GM18870 (cell line): ENCODE data around the gene NFATC2.

Source experiments
- ATAC-seq: cut with Tn5 transposase; IDR thresholded peaks from one replicate; pipeline ENCODE4 v1.9.1; 2021; ENCODE audit warnings: moderate library complexity; ENCODE audit not compliant: unreplicated experiment

NFATC2 gene

DNA sequence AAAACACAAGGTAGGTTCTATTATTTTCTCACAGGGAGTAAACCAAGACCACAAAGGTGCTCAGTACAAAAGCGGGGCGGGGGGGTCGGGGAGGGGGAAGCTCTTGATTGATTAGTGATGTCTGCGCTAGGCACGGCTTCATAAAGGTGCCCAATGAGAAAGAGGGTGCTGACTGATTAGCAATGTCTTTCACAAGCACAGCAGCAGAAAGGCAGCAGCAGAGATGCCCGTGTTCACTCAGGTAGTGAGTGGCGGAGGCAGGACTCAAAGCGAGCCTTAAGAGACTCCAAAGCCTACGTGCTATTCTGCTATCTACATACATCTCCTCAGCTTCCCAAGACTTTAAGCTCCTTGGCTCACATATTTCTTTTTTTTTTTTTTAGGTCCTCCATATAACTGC is 20.3 kb downstream of the NFATC2 start:
- no peak for ATAC-seq

DNA sequence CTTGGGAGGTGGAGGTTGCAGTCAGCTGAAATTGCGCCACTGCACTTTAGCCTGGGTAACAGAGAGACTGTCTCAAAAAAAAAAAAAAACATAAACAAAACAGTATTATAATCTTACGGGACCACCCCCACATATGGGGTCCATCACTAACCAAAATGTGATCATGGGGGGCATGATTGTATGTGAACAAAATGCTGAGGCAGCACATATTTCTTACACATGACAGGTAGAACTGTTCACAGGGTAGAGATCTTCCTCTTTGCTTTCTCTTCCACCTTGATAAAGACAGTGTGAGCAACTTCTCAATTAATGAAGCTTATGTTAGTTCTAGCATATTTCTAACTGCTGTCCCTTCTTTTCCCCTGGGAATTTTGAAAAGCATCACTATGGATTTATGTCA is 24.7 kb downstream of the NFATC2 start:
- ATAC-seq = no peak

DNA sequence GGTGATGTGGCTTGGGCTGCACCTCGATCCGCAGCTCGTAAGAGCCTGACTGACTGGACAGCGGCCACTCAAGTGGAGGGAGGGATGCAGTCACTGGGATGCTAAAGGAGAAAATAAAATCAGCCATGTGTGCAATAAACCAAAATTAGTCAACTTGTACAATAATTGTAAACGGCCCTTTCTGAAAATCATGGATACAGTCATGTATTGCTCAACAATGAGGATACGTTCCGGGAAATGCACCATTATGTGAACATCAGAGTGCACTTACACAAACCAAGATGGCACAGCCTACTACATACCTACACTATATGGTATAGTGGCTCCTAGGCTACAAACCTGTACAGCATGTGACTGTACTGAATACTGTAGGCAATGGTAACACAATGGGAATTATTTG is 25.7 kb downstream of the NFATC2 start:
- ATAC-seq = no peak

DNA sequence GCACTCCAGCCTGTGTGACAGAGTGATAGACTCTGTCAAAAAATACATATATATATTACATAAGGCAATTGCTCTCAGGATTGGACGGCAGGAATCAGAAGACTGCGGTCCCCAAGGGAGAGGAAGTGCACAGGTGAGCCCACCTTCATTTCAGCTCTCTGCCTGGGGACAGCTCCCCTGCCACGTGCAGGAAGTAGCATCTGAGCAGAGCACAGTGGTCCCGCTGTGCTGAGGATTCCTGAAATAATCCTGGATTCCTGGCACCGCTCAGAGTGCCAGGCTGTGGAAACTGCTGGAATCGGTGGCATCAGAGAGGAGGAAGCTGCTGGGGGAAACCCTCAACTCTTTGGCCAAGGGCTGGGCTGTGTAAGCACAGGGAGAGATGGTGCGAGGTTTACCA is 27.7 kb downstream of the NFATC2 start:
- ATAC-seq = no peak

DNA sequence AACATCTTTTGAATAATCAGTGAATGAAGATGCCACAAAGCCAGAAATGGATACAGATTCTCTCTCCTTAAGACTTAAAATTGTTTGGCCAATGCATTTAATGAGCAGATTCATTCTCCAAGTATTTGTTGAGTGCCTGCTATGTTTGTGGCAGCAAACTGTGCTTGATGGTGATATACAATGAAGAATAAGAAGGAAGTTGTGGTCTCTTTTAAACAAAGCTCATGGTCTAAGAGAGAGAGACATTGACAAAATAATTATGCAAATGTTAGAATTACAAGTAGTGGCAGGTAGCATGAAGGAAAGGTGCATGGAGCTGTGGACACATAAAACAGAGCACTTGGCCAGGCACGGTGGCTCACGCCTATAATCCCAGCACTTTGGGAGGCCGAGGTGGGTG is 28.3 kb downstream of the NFATC2 start:
- no peak for ATAC-seq

DNA sequence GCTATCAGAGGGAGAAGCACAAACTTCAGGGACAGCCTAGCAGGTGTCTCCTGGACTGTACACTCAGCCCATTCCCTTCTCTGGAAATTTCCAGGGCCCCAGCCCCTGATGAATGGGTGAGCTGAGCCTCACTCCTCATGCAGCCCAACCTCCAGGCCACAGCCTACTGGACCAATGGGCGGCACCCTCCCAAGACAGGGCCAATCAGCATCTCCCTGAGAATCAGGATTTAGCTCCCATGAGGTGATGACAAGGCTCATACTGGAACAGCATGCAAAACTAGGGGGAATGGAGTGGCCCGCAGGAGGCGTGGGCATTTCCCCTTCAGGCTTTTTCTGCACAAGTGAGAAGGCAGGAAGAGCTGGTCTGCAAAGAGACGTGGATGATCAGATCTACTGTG is 29.0 kb downstream of the NFATC2 start:
- no peak for ATAC-seq

DNA sequence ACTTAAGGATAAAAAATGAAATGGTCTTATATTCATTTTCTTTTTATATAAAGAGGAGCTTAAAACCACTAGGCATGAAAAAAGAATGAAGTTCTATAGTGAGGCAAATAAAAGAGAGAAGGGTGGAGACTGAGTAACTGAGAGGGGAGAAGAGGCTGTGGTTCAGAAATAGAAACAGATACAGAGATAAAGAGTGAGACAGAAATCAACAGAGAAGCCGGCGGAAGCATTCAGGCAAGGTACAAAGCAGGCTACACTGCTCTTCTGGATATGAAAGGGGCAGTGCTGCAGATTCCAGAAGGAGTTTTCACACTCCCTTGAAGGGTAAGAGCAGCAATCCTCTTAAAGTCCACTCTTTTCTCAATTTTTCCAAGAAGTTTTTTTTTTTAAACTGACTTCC is 29.9 kb downstream of the NFATC2 start:
- ATAC-seq = no peak

DNA sequence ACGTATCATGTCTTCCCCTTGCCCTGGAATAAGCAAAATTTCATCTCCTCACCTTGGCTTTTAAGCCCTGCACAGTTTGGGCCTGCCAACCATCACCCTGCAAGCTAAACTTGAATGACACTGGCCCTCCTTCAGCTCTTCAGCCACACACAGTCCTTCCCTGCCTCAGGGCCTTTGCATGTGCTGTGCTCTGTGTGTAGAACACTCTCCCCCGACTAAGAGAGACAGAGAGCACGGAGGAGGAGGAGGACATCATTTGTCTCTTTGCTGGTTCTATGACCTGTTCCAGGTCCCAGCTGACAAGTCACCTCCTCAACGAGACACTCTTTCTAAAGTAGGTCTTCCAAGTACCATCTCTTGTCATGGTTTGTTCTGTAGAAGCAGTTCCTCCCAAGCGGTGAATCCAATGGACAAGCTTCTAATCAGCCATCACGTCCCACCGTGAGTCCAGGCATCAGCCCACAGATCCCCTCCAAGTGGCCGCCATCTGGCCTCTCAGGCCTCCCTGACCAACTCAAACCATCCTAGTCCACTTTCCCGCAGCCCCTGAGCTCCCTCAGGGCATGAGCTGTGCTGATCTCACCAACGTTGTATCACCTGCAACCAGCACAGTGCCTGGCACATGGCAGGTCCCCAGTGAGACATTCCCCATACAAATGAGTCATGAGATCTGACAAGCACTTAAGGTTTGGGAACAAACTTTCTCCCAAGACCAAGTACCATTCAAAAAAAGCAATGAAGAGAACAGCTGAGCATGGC is 30.5 kb downstream of the NFATC2 start:
- ATAC-seq = no peak

DNA sequence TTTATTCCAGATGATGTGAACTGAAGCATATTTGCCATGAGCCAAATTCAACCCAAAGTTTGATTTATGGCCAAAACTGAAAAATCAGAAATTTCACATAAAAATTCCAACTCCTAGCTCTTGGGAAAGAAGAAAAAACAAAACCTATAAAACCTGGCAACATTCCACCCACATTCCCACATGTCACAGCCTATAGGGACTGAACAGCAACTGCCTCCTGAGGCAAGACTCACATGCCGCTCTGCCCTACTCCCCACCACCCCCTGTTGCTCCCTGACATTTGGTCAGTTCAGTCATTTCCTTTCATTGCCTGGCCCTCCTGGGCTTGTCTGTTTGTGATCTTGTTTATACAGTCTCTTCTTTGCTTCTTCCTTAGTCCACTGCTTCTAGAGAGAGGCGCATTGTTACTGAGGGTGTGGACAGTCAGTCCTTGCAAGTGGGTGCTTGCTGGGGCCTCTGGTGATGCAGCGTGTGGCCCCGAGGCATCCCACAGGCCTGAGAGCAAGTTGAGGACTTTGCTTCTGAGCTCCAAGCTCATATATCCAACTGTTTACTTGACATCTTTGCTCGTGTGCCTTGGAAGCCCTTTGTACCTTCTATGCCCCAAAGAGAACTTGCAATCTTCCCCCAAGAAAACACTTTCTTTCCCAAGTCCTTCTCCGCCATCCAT is 31.4 kb downstream of the NFATC2 start:
- ATAC-seq = no peak

DNA sequence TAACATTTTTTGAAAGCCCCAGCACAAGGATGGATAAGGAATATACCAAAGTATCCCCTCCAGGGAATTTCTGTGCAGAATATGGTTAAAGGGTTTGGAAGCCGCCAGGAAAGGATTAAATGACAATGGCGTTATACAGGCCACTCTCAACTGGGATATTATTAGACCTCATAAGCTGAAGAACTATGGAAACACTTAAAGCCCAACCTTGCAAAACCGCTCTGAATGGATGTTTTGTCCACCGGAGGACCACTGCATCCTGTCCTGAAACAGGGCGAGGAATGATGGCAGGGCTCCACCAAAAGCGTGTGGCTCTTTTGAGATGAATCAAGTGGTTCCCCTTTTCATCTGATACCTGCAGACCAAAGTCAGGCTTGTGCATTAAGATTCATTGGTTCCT is 32.4 kb downstream of the NFATC2 start:
- ATAC-seq = no peak

DNA sequence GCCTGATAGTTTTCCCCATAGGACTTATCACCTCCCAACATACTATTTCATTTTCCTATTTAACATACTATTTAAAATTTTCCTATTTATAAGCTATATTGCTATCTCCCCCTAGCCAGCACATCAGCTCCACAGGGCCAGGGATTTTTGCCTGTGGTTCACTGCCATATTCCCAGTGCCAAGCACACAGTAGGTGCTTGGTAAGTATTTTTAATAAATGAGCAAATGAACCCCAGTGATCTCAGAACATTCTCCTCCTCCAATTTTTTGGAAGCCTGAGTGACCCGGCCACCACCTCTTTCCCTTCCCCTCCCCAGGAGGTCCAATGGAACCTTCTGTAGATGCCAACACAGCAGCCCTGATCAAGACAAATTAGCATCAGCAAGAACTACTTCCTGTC is 33.3 kb downstream of the NFATC2 start:
- no peak for ATAC-seq

DNA sequence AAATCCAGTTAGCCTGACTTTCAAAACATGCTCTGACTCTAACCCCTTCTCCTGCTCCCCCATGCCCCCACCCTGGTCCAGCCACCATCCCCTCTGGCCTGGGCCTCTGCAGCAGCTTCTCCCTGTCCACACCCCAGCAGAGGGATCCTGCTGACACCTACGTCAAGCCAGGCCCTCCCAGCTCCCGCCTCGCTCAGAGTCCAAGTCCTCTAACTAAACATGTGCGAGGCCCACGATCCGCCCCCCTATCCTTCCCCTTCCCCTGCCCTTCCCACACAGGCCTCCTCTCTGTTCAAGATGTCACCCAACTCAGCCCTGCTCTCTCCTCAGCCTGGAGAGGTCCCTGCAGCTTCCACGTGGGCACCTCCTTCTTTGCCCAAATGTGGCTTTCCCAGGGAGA is 33.7 kb downstream of the NFATC2 start:
- ATAC-seq = no peak

DNA sequence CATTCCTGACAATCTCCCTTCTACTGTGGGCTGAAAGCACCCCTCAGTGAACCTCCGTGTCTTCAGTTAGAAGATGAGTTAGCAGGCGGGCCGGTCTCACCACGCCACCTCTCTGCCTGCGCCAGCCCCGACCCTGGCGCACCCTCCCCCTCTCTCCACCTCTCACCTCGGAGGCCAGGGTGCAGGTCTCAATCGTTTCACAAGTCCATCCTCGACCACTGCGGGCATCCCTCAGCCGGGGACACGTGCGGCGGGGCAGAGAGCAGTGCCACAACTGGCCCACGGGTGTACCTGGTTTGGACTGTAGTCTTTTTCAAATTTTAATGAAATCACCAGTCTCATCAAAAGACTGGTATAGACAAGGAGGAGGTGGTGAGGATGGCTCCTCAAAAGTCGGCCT is 34.4 kb downstream of the NFATC2 start:
- no peak for ATAC-seq

DNA sequence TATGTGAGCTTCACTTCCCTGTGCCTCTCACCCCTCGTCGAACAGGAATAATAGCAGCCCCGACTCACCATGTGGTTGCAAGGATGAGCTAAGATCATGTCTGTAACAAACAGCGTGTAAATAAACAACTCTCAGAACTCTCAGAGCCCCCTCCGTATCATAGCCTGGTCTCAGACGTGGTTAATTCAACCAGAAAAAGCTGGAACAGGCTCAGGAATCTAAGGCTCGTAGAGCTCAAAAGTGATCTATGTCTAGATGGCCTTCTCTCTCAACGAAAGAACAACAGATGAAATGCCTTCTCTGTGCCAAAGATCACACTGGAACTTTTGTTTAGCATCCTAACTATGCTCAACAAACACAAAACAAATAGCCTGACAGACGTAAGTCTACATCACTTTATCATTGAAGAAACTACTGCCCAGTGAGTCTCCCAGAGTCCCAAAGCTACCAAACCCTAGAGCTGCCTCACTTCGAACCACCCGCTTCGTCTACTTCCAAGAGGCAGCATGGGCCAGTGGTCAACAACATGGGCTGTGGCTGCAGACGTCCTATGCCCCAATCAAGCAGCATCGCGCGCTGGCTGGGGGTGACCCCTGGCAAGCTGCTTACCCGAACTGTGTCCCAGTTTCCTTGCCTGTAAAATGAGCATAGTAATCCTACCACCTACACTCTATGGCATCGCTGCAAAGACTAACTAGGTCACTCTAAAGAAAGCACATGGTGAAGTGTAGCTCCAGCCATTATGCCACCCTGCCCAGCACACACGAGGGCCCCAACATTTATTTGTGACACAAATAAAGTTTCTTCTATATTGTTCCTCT is 35.1 kb downstream of the NFATC2 start:
- ATAC-seq = no peak

DNA sequence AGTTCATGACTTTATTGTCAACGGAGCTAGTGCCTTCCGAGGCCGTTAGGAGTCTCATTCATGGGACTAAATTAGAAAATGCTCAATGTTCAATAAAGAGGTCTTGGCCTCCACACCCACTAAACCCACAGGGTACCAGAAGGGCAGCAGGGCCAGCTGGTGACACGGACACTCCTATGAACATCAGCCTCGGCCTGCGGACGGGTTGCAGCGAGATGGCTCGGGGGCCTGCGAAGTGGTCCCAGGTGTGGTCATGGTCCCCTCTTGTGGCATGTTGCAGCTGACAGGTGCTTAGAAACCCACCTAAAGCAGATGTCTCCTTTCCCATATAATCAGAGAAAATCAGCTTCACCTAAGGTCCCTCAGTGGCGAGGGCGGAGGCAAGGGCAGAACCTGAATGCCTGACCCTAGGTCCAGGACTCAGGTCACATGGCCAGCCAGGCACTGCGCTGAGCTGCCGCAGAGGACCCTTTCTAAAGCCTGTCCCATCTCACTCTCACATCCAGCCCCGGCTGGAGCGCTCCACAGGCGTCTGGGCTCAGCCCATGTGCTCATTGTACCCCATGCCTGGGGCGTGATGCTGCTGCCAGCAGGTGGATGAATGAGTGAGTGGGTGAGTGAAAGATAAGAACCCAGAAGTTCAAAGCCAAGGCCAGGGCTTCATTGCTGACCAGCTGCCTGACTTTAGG is 35.8 kb downstream of the NFATC2 start:
- no peak for ATAC-seq

DNA sequence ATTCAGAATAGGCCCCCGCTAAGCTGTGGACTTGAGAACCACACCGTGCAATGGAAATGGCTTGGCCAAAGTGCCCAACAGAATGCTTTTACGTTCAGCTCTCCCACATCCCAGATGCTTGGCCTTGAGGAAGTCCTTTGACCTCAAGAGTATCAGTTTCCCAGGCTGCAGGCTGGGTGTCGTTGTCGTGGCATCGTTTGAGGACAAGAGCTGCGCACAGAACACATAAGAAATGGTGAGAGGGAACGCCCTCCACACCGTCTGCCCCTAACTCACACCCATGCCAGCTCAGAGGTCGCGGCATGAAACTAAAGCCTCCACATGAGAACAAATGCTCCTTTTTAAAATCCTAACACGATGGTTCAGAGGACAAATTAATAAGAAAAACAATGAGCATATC is 37.0 kb downstream of the NFATC2 start:
- no peak for ATAC-seq

DNA sequence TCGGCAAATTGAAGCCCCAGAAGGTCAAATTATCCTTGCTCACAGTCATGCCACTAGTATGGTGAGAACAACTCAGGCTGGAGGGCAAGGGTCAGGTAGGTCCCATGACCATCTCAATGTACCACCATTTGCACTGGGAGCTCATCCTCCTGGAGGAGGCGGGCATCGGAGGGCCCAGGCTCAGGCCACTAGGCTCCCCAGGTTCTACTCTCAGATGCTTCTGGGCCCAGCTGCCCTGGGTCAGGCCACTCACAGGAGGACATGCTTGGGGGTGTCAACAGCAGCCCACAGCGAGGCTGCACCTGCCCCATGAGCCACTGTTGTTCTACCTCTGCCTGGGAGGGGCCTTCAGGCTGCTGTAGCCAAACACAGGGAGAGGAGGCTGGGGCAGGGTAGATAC is 39.1 kb downstream of the NFATC2 start:
- no peak for ATAC-seq

DNA sequence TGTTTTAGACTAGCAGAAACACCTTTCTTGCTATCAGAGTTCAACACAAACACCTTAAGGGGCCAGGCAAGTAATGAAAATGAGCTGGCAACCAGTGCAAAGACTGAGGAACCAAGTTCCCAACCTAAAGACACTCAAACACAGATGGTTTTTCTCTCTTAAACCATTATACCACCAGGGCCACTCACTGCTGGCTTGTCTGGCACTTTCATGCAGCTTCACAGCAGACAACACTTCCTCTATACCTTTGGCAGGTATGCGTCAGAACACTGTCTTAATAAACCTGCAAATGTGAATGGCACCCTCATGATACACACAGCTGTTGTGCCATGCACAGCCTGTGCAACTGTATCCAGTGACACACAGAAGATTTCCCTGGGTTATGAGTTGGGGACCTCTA is 41.6 kb downstream of the NFATC2 start:
- ATAC-seq = no peak

DNA sequence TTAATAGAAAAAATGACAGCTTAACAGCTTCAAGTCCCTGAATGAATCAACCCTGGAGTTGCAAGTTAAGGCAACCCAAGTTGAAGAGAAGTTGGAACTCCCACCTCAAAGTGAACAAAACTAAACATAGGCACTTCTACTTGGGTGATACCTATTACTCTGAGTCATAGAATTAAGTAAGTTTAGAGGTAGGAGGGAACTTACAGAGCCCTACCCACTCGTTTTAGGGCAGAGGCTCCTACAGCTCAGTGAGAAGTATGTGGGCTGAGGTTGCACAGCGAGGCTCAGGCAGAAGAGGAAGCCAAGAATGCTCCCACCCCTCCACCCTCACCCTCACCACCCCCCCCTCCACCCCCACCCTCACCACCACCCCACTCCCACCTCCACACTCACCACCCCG is 42.2 kb downstream of the NFATC2 start:
- ATAC-seq = peak; percentile 81

DNA sequence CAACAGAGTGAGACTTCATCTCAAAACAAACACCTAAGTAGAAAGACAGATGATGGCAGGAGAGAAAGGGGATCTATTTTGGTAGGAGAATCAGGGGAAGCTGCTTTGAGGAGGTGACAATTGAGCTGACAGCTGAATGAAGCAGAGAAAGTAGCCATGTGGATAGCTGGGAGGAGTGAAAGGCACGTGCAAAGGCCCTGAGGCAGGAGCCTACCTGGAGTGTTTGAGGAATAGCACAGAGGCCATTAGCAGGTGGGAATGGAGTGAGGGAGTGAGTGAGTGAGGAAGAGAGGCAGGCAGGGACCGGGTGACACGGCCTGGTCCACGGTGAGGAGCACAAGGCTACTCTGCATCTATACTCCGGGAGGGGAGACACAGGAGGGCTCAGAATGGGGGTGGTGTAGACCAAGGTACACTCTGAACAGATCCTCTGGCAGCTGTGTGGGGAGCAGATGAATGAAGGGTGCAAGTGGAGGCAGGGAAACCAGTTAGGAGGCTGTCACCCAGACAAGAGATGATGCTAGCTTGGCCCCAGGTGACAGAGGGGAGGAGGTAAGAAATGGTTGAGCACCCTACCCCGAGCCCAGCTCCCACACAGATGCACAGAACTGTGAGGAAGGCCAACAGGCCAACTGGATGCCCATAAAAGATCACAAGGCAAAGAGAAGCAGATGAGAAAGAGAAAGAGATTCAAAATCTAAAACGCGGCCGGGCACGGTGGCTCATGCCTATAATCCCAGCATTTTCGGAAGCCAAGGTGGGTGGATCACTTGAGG is 43.6 kb downstream of the NFATC2 start:
- ATAC-seq = no peak
